H9 (cell line): ENCODE measurements around the gene CTDSPL2. TPM values are rescaled to one million over a fixed set of nuclear protein-coding genes. Genes with fewer than 3 reads are reported as not detected.

Experiments used
- DNase-seq: peaks from one replicate; pipeline ENCODE4 v3.0.0-alpha.2; 2017
- H2AFZ ChIP-seq: one replicate; pipeline ENCODE4 v1.6.1; 2013; ENCODE audit warnings: mild to moderate bottlenecking, low read length, control low read depth, moderate library complexity
- H2AK5ac ChIP-seq: 2 replicates; pipeline ENCODE4 v1.6.1; 2013; ENCODE audit warnings: low read length, control low read depth, mixed read lengths; ENCODE audit not compliant: insufficient read length
- H2BK120ac ChIP-seq: one replicate; pipeline ENCODE4 v1.6.1; 2013; ENCODE audit warnings: low read depth, mild to moderate bottlenecking, low read length, control low read depth, inconsistent platforms; ENCODE audit not compliant: poor library complexity, severe bottlenecking
- H2BK12ac ChIP-seq: 2 replicates; pipeline ENCODE4 v1.6.1; 2013; ENCODE audit warnings: low read length, control low read depth, mixed read lengths, low read depth; ENCODE audit not compliant: insufficient read length
- H2BK15ac ChIP-seq: 2 replicates; pipeline ENCODE4 v1.6.1; 2013; ENCODE audit warnings: low read depth, low read length, control low read depth
- H2BK20ac ChIP-seq: one replicate; pipeline ENCODE4 v1.6.1; 2013; ENCODE audit warnings: low read depth, mild to moderate bottlenecking, low read length, control low read depth, inconsistent platforms; ENCODE audit not compliant: poor library complexity, severe bottlenecking
- H2BK5ac ChIP-seq: 2 replicates; pipeline ENCODE4 v1.6.1; 2013; ENCODE audit warnings: low read length, control low read depth, mixed read lengths; ENCODE audit not compliant: insufficient read length
- H3K14ac ChIP-seq: 2 replicates; pipeline ENCODE4 v1.6.1; 2013; ENCODE audit warnings: low read length, control low read depth; ENCODE audit not compliant: insufficient read depth
- H3K18ac ChIP-seq: 2 replicates; pipeline ENCODE4 v1.6.1; 2013; ENCODE audit warnings: low read depth, mild to moderate bottlenecking, mixed read lengths, low read length, control low read depth; ENCODE audit not compliant: insufficient read length
- H3K23ac ChIP-seq: 2 replicates; pipeline ENCODE4 v1.6.1; 2013; ENCODE audit warnings: low read length, control low read depth, mixed read lengths, low read depth; ENCODE audit not compliant: insufficient read length
- H3K23me2 ChIP-seq: 2 replicates; pipeline ENCODE4 v1.6.1; 2013; ENCODE audit warnings: low read depth, mild to moderate bottlenecking, mixed read lengths, low read length, control low read depth; ENCODE audit not compliant: insufficient read length, poor library complexity, severe bottlenecking
- H3K27ac ChIP-seq: 2 replicates; pipeline ENCODE4 v1.5.1; 2013; ENCODE audit warnings: low read length, control low read depth, mixed read lengths, low read depth; ENCODE audit not compliant: insufficient read length
- H3K27me3 ChIP-seq: 2 replicates; pipeline ENCODE4 v1.6.1; 2013; ENCODE audit warnings: low read length, control low read depth, inconsistent platforms; ENCODE audit not compliant: insufficient read depth
- H3K4ac ChIP-seq: 2 replicates; pipeline ENCODE4 v1.6.1; 2013; ENCODE audit warnings: low read depth, mild to moderate bottlenecking, control low read depth, inconsistent platforms, low read length, moderate library complexity
- H3K4me1 ChIP-seq: 2 replicates; pipeline ENCODE4 v1.6.1; 2013; ENCODE audit warnings: low read length, control low read depth, inconsistent platforms; ENCODE audit not compliant: insufficient read depth
- H3K4me2 ChIP-seq: 2 replicates; pipeline ENCODE4 v1.6.1; 2013; ENCODE audit warnings: low read length, control low read depth, mixed read lengths; ENCODE audit not compliant: insufficient read length, insufficient read depth
- H3K56ac ChIP-seq: 2 replicates; pipeline ENCODE4 v1.6.1; 2013; ENCODE audit warnings: low read depth, mild to moderate bottlenecking, mixed read lengths, low read length, control low read depth; ENCODE audit not compliant: insufficient read length
- H3K79me1 ChIP-seq: 2 replicates; pipeline ENCODE4 v1.6.1; 2013; ENCODE audit warnings: low read depth, mild to moderate bottlenecking, moderate library complexity, low read length, control low read depth, inconsistent platforms; ENCODE audit not compliant: insufficient read depth, poor library complexity, severe bottlenecking
- H3K79me2 ChIP-seq: 2 replicates; pipeline ENCODE4 v1.6.1; 2013; ENCODE audit warnings: low read length, control low read depth, inconsistent platforms; ENCODE audit not compliant: insufficient read depth
- H3K9ac ChIP-seq: 2 replicates; pipeline ENCODE4 v1.6.1; 2013; ENCODE audit warnings: low read length, control low read depth, mixed read lengths; ENCODE audit not compliant: insufficient read length; ENCODE audit errors: extremely low read depth
- H3K9me3 ChIP-seq: one replicate; pipeline ENCODE4 v1.6.1; 2013; ENCODE audit warnings: low read depth, low read length, inconsistent platforms; ENCODE audit not compliant: control insufficient read depth
- H3T11ph ChIP-seq: one replicate; pipeline ENCODE4 v1.6.1; 2013; ENCODE audit warnings: mild to moderate bottlenecking, low read length, control low read depth, inconsistent platforms
- H4K20me1 ChIP-seq: one replicate; pipeline ENCODE4 v1.6.1; 2013; ENCODE audit not compliant: control insufficient read depth, insufficient read length, insufficient read depth
- H4K5ac ChIP-seq: 2 replicates; pipeline ENCODE4 v1.6.1; 2013; ENCODE audit warnings: low read depth, mild to moderate bottlenecking, mixed read lengths, low read length, control low read depth; ENCODE audit not compliant: insufficient read length
- H4K8ac ChIP-seq: replicated peaks from 2 replicates; pipeline ENCODE4 v1.6.1; 2013; ENCODE audit warnings: low read length, control low read depth, mixed read lengths, low read depth; ENCODE audit not compliant: insufficient read length
- H4K91ac ChIP-seq: 2 replicates; pipeline ENCODE4 v1.6.1; 2013; ENCODE audit warnings: low read depth, mild to moderate bottlenecking, moderate library complexity, mixed read lengths, low read length, control low read depth; ENCODE audit not compliant: insufficient read length
- H3K27ac Mint-ChIP-seq, 3 experiments: 2 replicates in 2 of 3; 3 replicates in 1 of 3; pipeline ENCODE4 v1.8.0; 2020 to 2021; ENCODE audit warnings: mixed read lengths in 3 of 3, mild to moderate bottlenecking in 1 of 3, moderate library complexity in 1 of 3
- H3K27me3 Mint-ChIP-seq: 2 replicates; pipeline ENCODE4 v1.8.0; 2021; ENCODE audit warnings: low read depth, mild to moderate bottlenecking, moderate library complexity, mixed read lengths
- H3K36me3 Mint-ChIP-seq, 3 experiments: 2 replicates in 2 of 3; 3 replicates in 1 of 3; pipeline ENCODE4 v1.8.0; 2020 to 2021; ENCODE audit warnings: low read depth in 3 of 3, mixed read lengths in 3 of 3; ENCODE audit not compliant: insufficient read depth in 1 of 3
- H3K4me1 Mint-ChIP-seq, 2 experiments: 2 replicates each; pipeline ENCODE4 v1.8.0; 2020; ENCODE audit warnings: mixed read lengths in 2 of 2
- H3K4me3 Mint-ChIP-seq, 2 experiments: 2 replicates in 1 of 2; 3 replicates in 1 of 2; pipeline ENCODE4 v1.8.0; 2020 to 2021; ENCODE audit warnings: mild to moderate bottlenecking in 2 of 2, mixed read lengths in 2 of 2, moderate library complexity in 1 of 2
- H3K9me3 Mint-ChIP-seq, 2 experiments: 2 replicates in 1 of 2; 3 replicates in 1 of 2; pipeline ENCODE4 v1.8.0; 2020; ENCODE audit warnings: mild to moderate bottlenecking in 2 of 2, mixed read lengths in 2 of 2, moderate library complexity in 1 of 2
- WGBS: extraction: QIAGEN DNeasy Blood & Tissue Kit; methylation state at CpG from one replicate; pipeline ENCODE4 v1.1.7; 2013; ENCODE audit warnings: missing lambda C conversion rate, low lambda C conversion rate, mixed read lengths; ENCODE audit not compliant: insufficient read length; ENCODE audit errors: extremely low coverage; 5-methylcytosine and 5-hydroxymethylcytosine counted together
- total RNA-seq: library from RNA; stranded (reverse); gene quantifications from 2 replicates; pipeline ENCODE4 v1.2.1, GENCODE V29; 2021
- TF ChIP-seq, protein P1 (sequence below): fragments of 200-600 bp; sonication (generic); conservative IDR thresholded peaks from 3 replicates; pipeline ENCODE4 v1.8.0; 2021; ENCODE audit warnings: antibody characterized with exemption, mild to moderate bottlenecking

CTDSPL2 gene
- total RNA-seq, 1 experiment from 2014 or later, result 78.8 TPM

- Histone ChIP-seq H3T11ph (no peak overlapping the region), H3K14ac (no peak overlapping the region), H2AFZ (no peak overlapping the region), H2BK15ac (no peak overlapping the region), H3K9me3 (no peaks in the 10 kb centered on the region), H3K18ac (no peak overlapping the region), H3K9ac (no peak overlapping the region), H2BK12ac (no peak overlapping the region), H4K8ac (no peak overlapping the region), H3K27ac (no peak overlapping the region), H3K79me1 (no peaks in the 10 kb centered on the region), H4K20me1 (no peaks in the 10 kb centered on the region), H3K23me2 (no peaks in the 10 kb centered on the region), H2BK20ac (no peak overlapping the region), H4K5ac (no peak overlapping the region), H2BK5ac (no peak overlapping the region), H3K27me3 (no peaks in the 10 kb centered on the region), H3K4ac (no peak overlapping the region), H3K79me2 (no peaks in the 10 kb centered on the region), H3K4me2 (no peak overlapping the region), H2AK5ac (no peak overlapping the region), H4K91ac (no peak overlapping the region), H3K56ac (no peak overlapping the region), H2BK120ac (no peak overlapping the region), H3K4me1 (no peaks in the 10 kb centered on the region), H3K23ac (no peak overlapping the region)
- TF ChIP-seq, protein P1, sequence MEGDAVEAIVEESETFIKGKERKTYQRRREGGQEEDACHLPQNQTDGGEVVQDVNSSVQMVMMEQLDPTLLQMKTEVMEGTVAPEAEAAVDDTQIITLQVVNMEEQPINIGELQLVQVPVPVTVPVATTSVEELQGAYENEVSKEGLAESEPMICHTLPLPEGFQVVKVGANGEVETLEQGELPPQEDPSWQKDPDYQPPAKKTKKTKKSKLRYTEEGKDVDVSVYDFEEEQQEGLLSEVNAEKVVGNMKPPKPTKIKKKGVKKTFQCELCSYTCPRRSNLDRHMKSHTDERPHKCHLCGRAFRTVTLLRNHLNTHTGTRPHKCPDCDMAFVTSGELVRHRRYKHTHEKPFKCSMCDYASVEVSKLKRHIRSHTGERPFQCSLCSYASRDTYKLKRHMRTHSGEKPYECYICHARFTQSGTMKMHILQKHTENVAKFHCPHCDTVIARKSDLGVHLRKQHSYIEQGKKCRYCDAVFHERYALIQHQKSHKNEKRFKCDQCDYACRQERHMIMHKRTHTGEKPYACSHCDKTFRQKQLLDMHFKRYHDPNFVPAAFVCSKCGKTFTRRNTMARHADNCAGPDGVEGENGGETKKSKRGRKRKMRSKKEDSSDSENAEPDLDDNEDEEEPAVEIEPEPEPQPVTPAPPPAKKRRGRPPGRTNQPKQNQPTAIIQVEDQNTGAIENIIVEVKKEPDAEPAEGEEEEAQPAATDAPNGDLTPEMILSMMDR, result no peak
- Mint-ChIP-seq H3K9me3 (no peaks in the 10 kb centered on the region), H3K36me3 (peaks cover 12 to 63% (median 53%) of the 10 kb centered on the region in 3 experiments; a peak in 6 of 7 replicates), H3K4me1 (no peaks in the 10 kb centered on the region), H3K27ac (no peak overlapping the region), H3K4me3 (no peak overlapping the region), H3K27me3 (no peaks in the 10 kb centered on the region)
- no CpG with 5 or more reads among the region's 3 CpGs for WGBS
- DNase-seq, result no peak
Measured at GRCh38 chr15:44490622-44491021, 63.2 kb downstream of the CTDSPL2 start.
